Large intestine (tissue), 3 donors: ENCODE results near the gene ARHGEF25. TPM values are rescaled to one million over a fixed set of nuclear protein-coding genes. Genes with fewer than 3 reads are reported as not detected.
"Not testable (repeated sequence)": the region's sequence is repeated elsewhere in the genome, so short reads cannot be mapped to it uniquely, and the experiment has no call there.

ENCODE experiments used
- DNase-seq, 2 donors: peaks; one replicate each; pipeline versions ENCODE4 v3.0.0 to v3.0.0-alpha.2; 2013
- H3K27ac ChIP-seq: one replicate; pipeline ENCODE4 v1.5.1; 2013; ENCODE audit warnings: low read length
- H3K27me3 ChIP-seq: 2 replicates; pipeline ENCODE4 v1.6.1; 2013; ENCODE audit warnings: low read length; ENCODE audit not compliant: control insufficient read depth, insufficient read depth
- H3K36me3 ChIP-seq: 2 replicates; pipeline ENCODE4 v1.6.1; 2013; ENCODE audit warnings: low read length; ENCODE audit not compliant: control insufficient read depth, insufficient read depth
- H3K4me1 ChIP-seq: one replicate; pipeline ENCODE4 v1.6.1; 2013; ENCODE audit warnings: low read length; ENCODE audit not compliant: control insufficient read depth, insufficient read depth
- H3K4me3 ChIP-seq: one replicate; pipeline ENCODE4 v1.5.1; 2013; ENCODE audit warnings: low read length
- H3K9me3 ChIP-seq: one replicate; pipeline ENCODE4 v1.6.1; 2013; ENCODE audit warnings: mild to moderate bottlenecking, low read depth, low read length, moderate library complexity; ENCODE audit not compliant: control insufficient read depth
- WGBS: methylation state at CpG from one replicate; pipeline ENCODE4 v1.1.5; 2013; ENCODE audit warnings: low lambda C conversion rate; ENCODE audit not compliant: insufficient coverage; 5-methylcytosine and 5-hydroxymethylcytosine counted together
- polyA plus RNA-seq: library from polyadenylated mRNA; unstranded; fragments of 120-200 nt; gene quantifications from one replicate; pipeline ENCODE4 v1.2.1, GENCODE V29; 2013

Gene ARHGEF25
- polyA plus RNA-seq, 1 donor = 17.8 TPM

DNA sequence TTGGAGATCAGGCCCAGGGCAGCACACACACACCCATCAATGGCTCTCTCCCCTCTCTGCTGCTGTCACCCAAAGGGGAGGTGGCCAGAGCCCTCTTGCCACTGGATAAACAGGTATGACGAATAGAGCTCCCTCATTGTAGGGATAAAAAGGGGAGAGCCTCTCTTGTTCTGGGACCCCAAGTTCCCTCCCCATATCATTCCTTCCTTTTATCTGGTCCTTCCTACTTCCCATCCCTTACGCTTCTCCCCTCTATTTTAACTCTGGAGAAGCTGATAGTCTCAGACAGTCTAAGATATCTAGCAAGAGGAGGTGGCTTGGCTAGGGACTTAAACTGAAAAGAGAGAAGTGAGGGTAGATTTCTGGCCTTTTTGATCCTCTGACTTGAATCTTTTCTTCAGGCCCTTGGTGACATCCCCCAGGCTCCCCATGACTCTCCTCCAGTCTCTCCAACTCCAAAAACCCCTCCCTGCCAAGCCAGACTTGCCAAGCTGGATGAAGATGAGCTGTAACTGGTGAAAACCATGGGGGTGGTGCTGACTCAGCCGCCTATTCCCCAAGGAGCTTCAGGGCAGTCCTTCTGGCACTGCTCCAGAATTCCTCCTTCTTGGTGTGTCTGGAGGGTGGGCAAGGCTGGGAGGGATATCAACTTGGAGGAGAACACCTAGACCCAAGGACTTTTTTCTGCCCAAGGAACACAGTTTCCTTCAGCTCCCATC lies 5.3 kb downstream of the ARHGEF25 start:
- H3K27ac ChIP-seq = no peak overlapping the region
- H3K27me3 ChIP-seq = peaks cover 97% of the 10 kb centered on the region
- WGBS = no CpG with 5 or more reads among the region's 3 CpGs
- H3K4me1 ChIP-seq = peaks cover 13% of the 10 kb centered on the region
- H3K36me3 ChIP-seq = peaks cover 4% of the 10 kb centered on the region
- DNase-seq = no peak
- no peak overlapping the region for H3K4me3 ChIP-seq
- H3K9me3 ChIP-seq = peaks cover 8% of the 10 kb centered on the region

DNA sequence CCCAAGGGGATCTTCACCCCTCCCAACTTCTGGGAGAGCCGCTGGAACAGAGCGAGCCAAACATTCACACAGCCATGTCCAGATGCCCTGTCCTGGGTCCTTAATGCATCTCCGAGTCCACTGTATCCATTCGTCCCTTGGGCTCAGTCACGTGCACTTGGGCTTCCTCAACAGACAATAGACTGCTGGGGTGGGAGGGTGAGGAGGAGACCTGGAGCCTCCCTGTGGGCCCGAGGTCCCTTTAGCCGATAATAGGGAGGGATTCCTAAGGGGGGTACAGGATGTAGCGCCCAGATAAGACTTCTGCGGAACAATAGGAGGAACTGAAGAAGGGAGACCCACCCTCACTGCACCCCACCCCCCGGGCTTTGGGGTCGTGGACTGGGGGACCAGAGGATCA lies 6.7 kb downstream of the ARHGEF25 start:
- WGBS = no CpG with 5 or more reads among the region's 11 CpGs
- DNase-seq = no peak
- peaks cover 98% of the 10 kb centered on the region for H3K27me3 ChIP-seq
- no peak overlapping the region for H3K4me3 ChIP-seq
- peaks cover 15% of the 10 kb centered on the region for H3K4me1 ChIP-seq
- H3K9me3 ChIP-seq = peaks cover 10% of the 10 kb centered on the region
- peaks cover 4% of the 10 kb centered on the region for H3K36me3 ChIP-seq
- no peak overlapping the region for H3K27ac ChIP-seq

DNA sequence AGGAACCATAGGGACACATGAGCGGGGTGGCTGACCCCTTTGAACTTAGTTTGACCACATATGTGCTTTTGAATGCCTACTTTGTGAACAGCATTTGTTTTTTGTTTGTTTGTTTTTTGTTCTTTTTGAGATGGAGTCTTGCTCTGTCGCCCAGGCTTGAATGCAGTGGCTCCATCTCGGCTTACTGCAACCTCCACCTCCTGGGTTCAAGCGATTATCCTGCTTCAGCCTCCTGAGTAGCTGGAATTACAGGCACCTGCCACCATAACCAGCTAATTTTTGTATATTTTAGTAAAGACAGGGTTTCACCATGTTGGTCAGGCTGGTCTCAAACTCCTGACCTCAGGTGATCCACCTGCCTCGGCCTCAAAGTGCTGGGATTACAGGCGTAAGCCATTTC lies 7.2 kb downstream of the ARHGEF25 start:
- peaks cover 15% of the 10 kb centered on the region for H3K4me1 ChIP-seq
- not testable (repeated sequence) for H3K27ac ChIP-seq, H3K4me3 ChIP-seq, DNase-seq, H3K36me3 ChIP-seq
- peaks cover 97% of the 10 kb centered on the region for H3K27me3 ChIP-seq
- 86% methylated on average over 2 of the region's 6 CpGs for WGBS
- peaks cover 10% of the 10 kb centered on the region for H3K9me3 ChIP-seq

DNA sequence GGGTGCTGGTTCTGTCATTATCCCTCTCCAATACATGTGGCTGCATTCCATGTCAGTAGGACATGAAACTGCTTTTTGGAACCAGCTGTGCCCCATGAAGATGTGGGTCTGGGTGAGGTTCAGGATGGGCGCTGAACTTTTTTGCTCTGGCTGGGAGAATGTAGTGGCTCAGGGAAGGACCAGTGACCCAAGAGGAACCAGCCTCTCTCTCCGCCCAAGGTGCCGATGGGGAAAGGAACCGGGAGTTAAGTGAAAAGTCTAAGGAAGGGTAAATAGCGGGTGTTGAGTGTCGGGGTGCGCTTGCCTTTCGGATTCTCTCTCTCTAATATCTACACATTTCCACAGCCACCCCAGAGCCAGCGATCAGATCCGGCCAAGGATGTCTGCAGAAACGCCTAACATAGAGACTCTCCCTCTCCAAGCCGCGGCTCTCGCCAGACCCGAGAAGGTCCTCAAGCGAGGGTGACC lies 7.8 kb downstream of the ARHGEF25 start:
- Histone ChIP-seq H3K27me3 (peaks cover 97% of the 10 kb centered on the region), H3K4me1 (peaks cover 15% of the 10 kb centered on the region), H3K36me3 (peaks cover 4% of the 10 kb centered on the region), H3K27ac (no peak overlapping the region), H3K4me3 (no peak overlapping the region), H3K9me3 (peaks cover 10% of the 10 kb centered on the region)
- WGBS = no CpG with 5 or more reads among the region's 16 CpGs
- no peak for DNase-seq

DNA sequence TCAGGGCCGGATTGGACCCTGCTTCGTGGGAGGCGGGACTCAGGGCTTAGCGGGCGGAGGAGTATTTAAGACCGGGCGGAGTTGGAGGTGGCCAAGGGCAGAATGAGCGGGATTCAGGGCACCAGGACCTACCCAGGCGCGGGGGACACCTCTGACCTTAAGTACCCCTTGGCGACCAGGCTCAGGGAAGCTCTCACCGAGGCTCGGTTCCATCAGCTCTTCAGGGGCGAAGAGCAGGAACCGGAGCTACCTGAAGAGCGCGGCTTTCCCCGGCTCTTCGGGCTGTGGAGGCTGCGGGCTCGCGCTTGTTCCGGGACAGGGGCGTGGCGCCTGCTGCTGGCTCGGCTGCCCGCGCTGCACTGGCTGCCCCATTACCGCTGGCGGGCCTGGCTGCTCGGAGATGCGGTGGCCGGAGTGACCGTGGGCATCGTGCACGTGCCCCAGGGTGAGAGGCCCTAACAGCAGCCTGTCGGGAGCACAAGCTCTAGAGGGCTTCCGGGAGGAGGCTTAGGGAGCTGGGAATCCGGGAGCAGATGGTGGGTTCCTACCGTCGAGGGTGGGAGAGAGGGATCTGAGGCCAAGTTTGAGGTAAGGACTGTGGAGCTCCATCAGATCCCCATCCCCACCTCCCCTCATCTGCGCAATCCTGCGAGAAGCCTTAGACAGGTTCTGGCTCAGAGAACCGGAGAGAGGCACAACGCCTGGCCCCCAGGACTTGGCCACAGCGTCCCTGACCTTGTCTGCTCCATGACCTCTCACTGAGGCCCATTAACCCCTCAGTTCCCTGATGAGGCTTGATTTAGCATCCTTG lies 8.4 kb downstream of the ARHGEF25 start:
- peaks cover 97% of the 10 kb centered on the region for H3K27me3 ChIP-seq
- no peak overlapping the region for H3K4me3 ChIP-seq
- DNase-seq = peak in 1 of 2 donors; percentile 32
- WGBS = no CpG with 5 or more reads among the region's 46 CpGs
- peaks cover 15% of the 10 kb centered on the region for H3K4me1 ChIP-seq
- no peak overlapping the region for H3K27ac ChIP-seq
- peaks cover 10% of the 10 kb centered on the region for H3K9me3 ChIP-seq
- H3K36me3 ChIP-seq = peaks cover 2% of the 10 kb centered on the region

DNA sequence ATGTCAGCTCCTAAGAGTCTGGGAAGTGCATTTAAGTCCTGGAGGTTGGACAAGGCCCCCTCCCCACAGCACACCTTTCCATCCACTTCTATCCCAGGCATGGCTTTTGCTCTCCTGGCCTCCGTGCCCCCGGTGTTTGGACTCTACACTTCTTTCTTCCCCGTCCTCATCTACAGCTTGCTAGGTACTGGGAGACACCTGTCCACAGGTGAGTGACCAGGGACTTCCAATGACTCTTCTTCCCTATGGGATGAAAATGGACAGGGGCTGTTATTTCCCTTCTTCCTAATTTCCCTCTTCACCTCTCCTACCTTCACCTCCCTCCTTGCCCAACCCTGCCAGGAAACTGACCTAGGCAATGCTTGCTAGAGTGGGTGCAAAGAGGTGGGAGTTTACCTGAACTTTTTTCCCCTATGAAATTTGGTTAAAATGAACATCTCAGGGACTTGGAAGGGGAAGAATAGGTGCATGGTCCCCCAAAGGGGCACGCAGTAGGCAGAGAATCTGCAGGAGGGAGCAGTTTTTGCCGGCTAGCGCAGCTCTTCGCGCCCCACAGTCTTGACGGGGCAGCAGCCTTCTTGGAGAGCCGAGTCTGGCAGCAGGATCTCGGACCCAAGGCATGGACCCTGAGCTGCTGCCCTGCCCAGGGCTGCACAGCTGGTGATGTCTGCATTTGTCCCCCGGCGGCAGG lies 9.2 kb downstream of the ARHGEF25 start:
- no peak overlapping the region for H3K4me3 ChIP-seq
- peaks cover 10% of the 10 kb centered on the region for H3K9me3 ChIP-seq
- WGBS = no CpG with 5 or more reads among the region's 13 CpGs
- H3K36me3 ChIP-seq = no peaks in the 10 kb centered on the region
- peaks cover 97% of the 10 kb centered on the region for H3K27me3 ChIP-seq
- H3K4me1 ChIP-seq = peaks cover 15% of the 10 kb centered on the region
- no peak for DNase-seq
- H3K27ac ChIP-seq = no peak overlapping the region

DNA sequence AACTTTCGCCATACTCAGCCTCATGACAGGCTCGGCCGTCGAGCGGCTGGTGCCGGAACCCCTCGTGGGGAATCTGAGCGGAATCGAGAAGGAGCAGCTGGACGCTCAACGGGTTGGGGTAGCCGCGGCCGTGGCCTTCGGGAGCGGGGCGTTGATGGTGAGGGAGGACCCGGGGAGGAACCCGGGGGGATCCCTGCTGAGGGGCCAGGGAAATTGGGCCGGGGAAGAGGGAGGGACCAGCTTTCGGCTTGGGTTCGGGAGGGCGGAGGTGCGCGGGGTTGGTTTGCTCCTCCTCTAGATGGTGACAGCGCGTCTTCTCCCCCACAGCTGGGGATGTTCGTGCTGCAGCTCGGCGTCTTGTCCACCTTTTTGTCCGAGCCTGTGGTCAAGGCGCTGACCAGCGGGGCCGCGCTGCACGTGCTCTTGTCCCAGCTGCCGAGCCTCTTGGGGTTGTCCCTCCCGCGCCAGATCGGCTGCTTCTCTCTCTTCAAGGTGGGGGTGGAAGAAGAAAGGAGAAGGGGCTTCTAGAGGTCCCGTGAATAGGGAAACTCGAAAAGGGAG lies 9.8 kb downstream of the ARHGEF25 start:
- H3K27me3 ChIP-seq = peaks cover 97% of the 10 kb centered on the region
- peak overlapping the region; percentile 35 for H3K4me3 ChIP-seq
- no peak overlapping the region for H3K27ac ChIP-seq
- no peaks in the 10 kb centered on the region for H3K36me3 ChIP-seq
- 0% methylated on average over 1 of the region's 42 CpGs for WGBS
- peaks cover 10% of the 10 kb centered on the region for H3K9me3 ChIP-seq
- peaks cover 15% of the 10 kb centered on the region for H3K4me1 ChIP-seq
- no peak for DNase-seq

DNA sequence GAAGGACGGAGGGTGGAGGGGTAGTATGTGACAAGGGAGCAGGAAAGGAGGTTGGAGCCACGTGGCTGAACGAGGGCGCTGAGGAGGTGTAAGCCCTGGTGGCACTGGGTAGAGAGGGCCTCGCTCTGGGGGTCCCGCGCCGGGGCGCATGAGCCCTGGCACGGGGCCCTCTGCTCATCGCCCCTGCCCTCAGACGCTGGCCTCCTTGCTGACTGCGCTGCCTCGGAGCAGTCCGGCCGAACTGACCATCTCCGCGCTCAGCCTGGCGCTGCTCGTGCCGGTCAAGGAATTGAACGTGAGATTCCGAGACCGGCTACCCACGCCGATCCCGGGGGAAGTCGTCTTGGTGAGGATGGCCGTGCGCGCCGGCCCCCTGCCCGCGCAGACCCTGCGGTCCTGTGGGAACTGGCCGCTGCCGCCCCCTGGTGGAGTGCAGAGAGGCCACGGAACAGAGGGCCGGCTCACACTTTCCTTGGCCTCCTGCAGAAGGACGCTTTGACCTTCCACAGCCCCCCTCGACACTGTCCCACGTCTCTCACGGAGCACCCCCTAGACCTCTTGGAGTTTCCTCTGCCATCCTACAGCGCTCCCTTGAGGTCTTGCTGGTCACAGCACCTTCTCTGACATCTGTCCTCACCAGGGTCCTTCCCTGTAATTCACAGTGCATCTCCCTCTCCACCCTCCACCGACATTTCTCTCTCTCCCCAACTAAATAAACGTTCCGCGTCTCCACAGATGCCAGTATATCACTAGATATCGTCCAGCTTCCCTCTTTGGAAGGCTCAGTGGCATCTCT lies 10.5 kb downstream of the ARHGEF25 start:
- H3K36me3 ChIP-seq = no peaks in the 10 kb centered on the region
- WGBS = 4% methylated on average over 4 of the region's 49 CpGs
- H3K27ac ChIP-seq = no peak overlapping the region
- peak overlapping the region; percentile 35 for H3K4me3 ChIP-seq
- peaks cover 10% of the 10 kb centered on the region for H3K9me3 ChIP-seq
- peaks cover 97% of the 10 kb centered on the region for H3K27me3 ChIP-seq
- peak; percentile 42 to 48 for DNase-seq
- peaks cover 15% of the 10 kb centered on the region for H3K4me1 ChIP-seq

DNA sequence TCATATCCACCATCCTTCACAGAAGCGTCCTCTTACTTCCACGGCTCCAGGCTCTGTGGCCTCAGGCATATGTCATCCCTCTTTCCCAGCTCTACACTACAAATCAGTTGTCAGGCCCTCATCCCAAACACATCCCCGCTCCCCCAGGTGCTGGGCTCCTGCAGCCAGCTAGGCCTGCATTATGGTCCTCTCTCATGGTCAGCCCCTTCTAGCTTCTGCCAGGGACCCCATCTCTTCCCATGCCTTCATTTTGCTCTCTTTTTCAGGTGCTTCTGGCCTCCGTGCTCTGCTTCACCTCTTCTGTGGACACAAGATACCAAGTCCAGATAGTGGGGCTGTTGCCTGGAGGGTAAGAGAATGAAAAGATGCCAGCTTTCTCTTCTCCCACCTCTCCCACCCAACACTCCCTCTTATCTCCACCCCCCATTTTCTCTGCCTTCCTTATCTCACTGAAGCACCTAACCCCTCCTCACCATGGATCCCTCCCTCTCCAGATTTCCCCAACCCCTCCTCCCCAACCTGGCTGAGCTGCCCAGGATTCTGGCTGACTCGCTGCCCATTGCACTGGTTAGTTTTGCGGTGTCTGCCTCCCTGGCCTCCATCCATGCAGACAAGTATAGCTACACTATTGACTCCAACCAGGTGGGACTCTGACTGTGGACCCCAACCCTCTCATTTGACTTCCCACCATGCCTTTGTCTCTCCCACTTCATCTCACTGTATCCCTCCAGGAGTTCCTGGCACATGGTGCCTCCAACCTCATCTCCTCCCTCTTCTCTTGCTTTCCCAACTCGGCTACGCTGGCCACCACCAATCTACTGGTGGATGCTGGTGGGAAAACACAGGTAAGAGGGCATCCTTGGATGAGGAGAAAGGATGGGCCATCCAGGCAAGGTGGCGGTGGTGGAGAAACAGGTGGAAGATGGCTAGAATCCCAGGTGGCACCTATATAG lies 11.3 kb downstream of the ARHGEF25 start:
- H3K36me3 ChIP-seq = no peaks in the 10 kb centered on the region
- no peak overlapping the region for H3K27ac ChIP-seq
- H3K4me3 ChIP-seq = no peak overlapping the region
- DNase-seq = no peak
- peaks cover 99% of the 10 kb centered on the region for H3K27me3 ChIP-seq
- 80% methylated on average over 1 of the region's 9 CpGs for WGBS
- peaks cover 18% of the 10 kb centered on the region for H3K4me1 ChIP-seq
- peaks cover 13% of the 10 kb centered on the region for H3K9me3 ChIP-seq
